Chondrocyte (in vitro differentiated cells): ENCODE measurements around the gene GLI3. TPM values are rescaled to one million over a fixed set of nuclear protein-coding genes. Genes with fewer than 3 reads are reported as not detected.

ENCODE experiments used
- DNase-seq: peaks from one replicate; pipeline ENCODE4 v3.0.0; 2021; ENCODE audit warnings: mixed read lengths, low spot score
- H3K27ac Mint-ChIP-seq: one replicate; pipeline ENCODE4 v1.8.0; 2021; ENCODE audit warnings: mild to moderate bottlenecking, moderate library complexity, mixed read lengths; ENCODE audit not compliant: unreplicated experiment
- H3K27me3 Mint-ChIP-seq: 2 replicates; pipeline ENCODE4 v1.8.0; 2021; ENCODE audit warnings: low read depth, mixed read lengths
- H3K36me3 Mint-ChIP-seq: 2 replicates; pipeline ENCODE4 v1.8.0; 2021; ENCODE audit warnings: low read depth, mixed read lengths
- H3K4me1 Mint-ChIP-seq: 2 replicates; pipeline ENCODE4 v1.8.0; 2021; ENCODE audit warnings: low read depth, mild to moderate bottlenecking, mixed read lengths
- H3K4me3 Mint-ChIP-seq: one replicate; pipeline ENCODE4 v1.8.0; 2021; ENCODE audit warnings: mild to moderate bottlenecking, moderate library complexity, mixed read lengths; ENCODE audit not compliant: unreplicated experiment
- H3K9me3 Mint-ChIP-seq: 2 replicates; pipeline ENCODE4 v1.8.0; 2021; ENCODE audit warnings: low read depth, mixed read lengths
- total RNA-seq: library from RNA; stranded (reverse); gene quantifications from 3 replicates; pipeline ENCODE4 v1.2.1, GENCODE V29; 2021
- TF ChIP-seq, protein P1 (sequence below): fragments of 200-600 bp; sonication (generic); IDR thresholded peaks from 2 replicates; pipeline ENCODE4 v1.5.0; 2021; ENCODE audit warnings: antibody characterized with exemption, mild to moderate bottlenecking, moderate library complexity

GLI3 gene
- total RNA-seq, 1 donor from 2014 or later = 11.7 TPM

- H3K27ac Mint-ChIP-seq = no peak overlapping the region
- no peak overlapping the region for H3K4me3 Mint-ChIP-seq
- H3K4me1 Mint-ChIP-seq = no peaks in the 10 kb centered on the region
- no peaks in the 10 kb centered on the region for H3K9me3 Mint-ChIP-seq
- TF ChIP-seq, protein P1, sequence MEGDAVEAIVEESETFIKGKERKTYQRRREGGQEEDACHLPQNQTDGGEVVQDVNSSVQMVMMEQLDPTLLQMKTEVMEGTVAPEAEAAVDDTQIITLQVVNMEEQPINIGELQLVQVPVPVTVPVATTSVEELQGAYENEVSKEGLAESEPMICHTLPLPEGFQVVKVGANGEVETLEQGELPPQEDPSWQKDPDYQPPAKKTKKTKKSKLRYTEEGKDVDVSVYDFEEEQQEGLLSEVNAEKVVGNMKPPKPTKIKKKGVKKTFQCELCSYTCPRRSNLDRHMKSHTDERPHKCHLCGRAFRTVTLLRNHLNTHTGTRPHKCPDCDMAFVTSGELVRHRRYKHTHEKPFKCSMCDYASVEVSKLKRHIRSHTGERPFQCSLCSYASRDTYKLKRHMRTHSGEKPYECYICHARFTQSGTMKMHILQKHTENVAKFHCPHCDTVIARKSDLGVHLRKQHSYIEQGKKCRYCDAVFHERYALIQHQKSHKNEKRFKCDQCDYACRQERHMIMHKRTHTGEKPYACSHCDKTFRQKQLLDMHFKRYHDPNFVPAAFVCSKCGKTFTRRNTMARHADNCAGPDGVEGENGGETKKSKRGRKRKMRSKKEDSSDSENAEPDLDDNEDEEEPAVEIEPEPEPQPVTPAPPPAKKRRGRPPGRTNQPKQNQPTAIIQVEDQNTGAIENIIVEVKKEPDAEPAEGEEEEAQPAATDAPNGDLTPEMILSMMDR = no peak
- no peaks in the 10 kb centered on the region for H3K27me3 Mint-ChIP-seq
- DNase-seq = no peak
- H3K36me3 Mint-ChIP-seq = no peaks in the 10 kb centered on the region
Observed at GRCh38 chr7:42254217-42254616, 17.2 kb upstream of the GLI3 start.

DNA sequence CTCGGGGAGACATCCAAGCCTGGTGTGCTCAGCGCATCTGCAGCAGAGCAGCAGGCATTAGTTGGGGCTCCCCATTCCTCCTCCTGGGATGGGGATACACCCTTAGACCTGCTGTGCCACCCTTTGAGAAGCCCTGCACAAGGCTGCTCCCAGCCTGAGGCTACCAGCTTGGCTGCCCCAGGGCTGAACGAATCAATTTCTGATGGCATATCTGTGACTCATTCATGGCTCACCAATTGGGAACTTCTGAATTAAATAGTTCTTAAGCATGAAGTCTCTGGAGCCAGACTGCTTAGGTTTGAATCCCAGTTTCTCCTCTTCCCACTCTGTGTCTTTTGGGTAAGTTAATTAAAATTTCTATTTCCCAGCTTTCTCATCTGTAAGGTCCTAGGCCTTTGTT is 16.3 kb upstream of the GLI3 start:
- DNase-seq = no peak
- Mint-ChIP-seq H3K36me3 (no peaks in the 10 kb centered on the region), H3K27ac (no peak overlapping the region), H3K4me3 (no peak overlapping the region), H3K27me3 (no peaks in the 10 kb centered on the region), H3K4me1 (no peaks in the 10 kb centered on the region), H3K9me3 (no peaks in the 10 kb centered on the region)
- TF ChIP-seq, protein P1 = no peak

DNA sequence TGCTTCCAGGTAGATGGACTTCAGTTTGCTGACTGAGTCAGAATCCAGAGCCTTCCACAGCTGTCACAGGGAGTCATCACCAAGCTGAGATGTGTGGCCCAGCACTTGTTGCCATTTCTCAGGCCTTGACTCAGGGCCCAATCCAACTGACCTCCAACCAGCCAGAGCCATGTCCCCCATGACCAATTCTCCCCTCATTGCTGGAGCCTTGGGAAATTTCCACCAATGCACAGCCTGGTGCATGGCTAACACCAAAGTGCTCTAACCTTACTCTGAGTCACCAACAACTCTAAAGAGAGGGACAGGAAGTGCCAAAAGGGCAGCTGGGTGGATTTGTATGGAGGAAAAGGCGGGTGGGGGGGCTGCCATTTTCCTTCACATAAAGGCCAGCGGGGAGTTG is 13.4 kb upstream of the GLI3 start:
- no peak overlapping the region for H3K27ac Mint-ChIP-seq
- TF ChIP-seq, protein P1 = no peak

DNA sequence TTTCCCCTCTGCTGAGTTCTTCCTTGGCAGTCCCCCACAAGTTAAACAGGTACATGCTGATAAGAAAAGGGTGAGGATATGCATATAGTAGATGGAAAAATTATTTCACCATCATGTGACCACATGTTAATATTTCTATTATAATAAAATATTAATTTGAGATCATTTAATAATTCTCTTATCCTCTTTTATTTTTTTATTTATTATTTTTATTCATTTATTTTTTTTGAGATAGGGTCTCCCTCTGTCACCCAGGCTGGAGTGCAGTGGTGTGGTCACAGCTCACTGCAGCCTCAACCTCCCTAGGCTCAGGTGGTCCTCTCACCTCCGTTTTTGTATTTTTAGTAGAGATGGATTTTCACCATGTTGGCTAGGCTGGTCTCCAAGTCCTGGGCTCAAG is 11.6 kb upstream of the GLI3 start:
- Mint-ChIP-seq H3K27ac (no peak overlapping the region), H3K4me3 (no peak overlapping the region), H3K36me3 (no peaks in the 10 kb centered on the region), H3K4me1 (peaks cover 25% of the 10 kb centered on the region), H3K27me3 (no peaks in the 10 kb centered on the region), H3K9me3 (no peaks in the 10 kb centered on the region)
- DNase-seq = no peak
- TF ChIP-seq, protein P1 = no peak

More for the DNA sequence above, 13.4 kb upstream of the GLI3 start:
- Mint-ChIP-seq H3K4me3 (no peak overlapping the region), H3K9me3 (no peaks in the 10 kb centered on the region), H3K27me3 (no peaks in the 10 kb centered on the region), H3K4me1 (peaks cover 14% of the 10 kb centered on the region), H3K36me3 (no peaks in the 10 kb centered on the region)
- DNase-seq = no peak

- Mint-ChIP-seq H3K36me3 (no peaks in the 10 kb centered on the region), H3K4me3 (no peak overlapping the region), H3K4me1 (peaks cover 25% of the 10 kb centered on the region), H3K27me3 (no peaks in the 10 kb centered on the region), H3K27ac (no peak overlapping the region), H3K9me3 (no peaks in the 10 kb centered on the region)
- TF ChIP-seq, protein P1 = peak; percentile 72
- DNase-seq = no peak
Observed at GRCh38 chr7:42247301-42247700, 10.3 kb upstream of the GLI3 start.
